Activated CD8-positive, alpha-beta T cell treated with anti-CD3 and anti-CD28 coated beads, Interleukin-2, amount 10 ng/mL, durations not matched to agents 7 days and 5 days (primary cell): ENCODE measurements around the gene ZNF426. TPM values are rescaled to one million over a fixed set of nuclear protein-coding genes. Genes with fewer than 3 reads are reported as not detected.
"Not testable (repeated sequence)": the region's sequence is repeated elsewhere in the genome, so short reads cannot be mapped to it uniquely, and the experiment has no call there.

Experiments
- ATAC-seq: fragments of 150-1000 bp; cut with Tn5 transposase; one replicate; pipeline ENCODE4 v1.10.0; 2021; ENCODE audit warnings: moderate library complexity
- CTCF ChIA-PET: fragments of 350-600 bp; sonication (Branson Sonifier 250); formaldehyde crosslinking; loops from one replicate; lab custom pipeline; 2021; ENCODE audit warnings: antibody characterized with exemption; lab: Charles Lee
- POLR2A ChIA-PET: fragments of 350-600 bp; sonication (Branson Sonifier 250); formaldehyde crosslinking; loops from one replicate; lab custom pipeline; 2021; ENCODE audit warnings: antibody characterized with exemption; lab: Charles Lee
- DNase-seq: peaks from one replicate; pipeline ENCODE4 v3.0.0-alpha.2; 2020
- H3K27ac Mint-ChIP-seq: one replicate; pipeline ENCODE4 v1.8.0; 2021; ENCODE audit warnings: mild to moderate bottlenecking, mixed read lengths
- H3K27me3 Mint-ChIP-seq: one replicate; pipeline ENCODE4 v1.8.0; 2021; ENCODE audit warnings: low read depth, mixed read lengths
- H3K36me3 Mint-ChIP-seq: one replicate; pipeline ENCODE4 v1.8.0; 2021; ENCODE audit warnings: low read depth, mixed read lengths
- H3K4me1 Mint-ChIP-seq: one replicate; pipeline ENCODE4 v1.8.0; 2021; ENCODE audit warnings: low read depth, mixed read lengths
- H3K4me3 Mint-ChIP-seq: one replicate; pipeline ENCODE4 v1.8.0; 2021; ENCODE audit warnings: mild to moderate bottlenecking, mixed read lengths
- H3K9me3 Mint-ChIP-seq: one replicate; pipeline ENCODE4 v1.8.0; 2022; ENCODE audit warnings: mixed read lengths; ENCODE audit not compliant: insufficient read depth
- total RNA-seq, 2 experiments: library from RNA; stranded (reverse); gene quantifications; one replicate each; pipeline ENCODE4 v1.2.3, GENCODE V29; 2021

ZNF426 gene
- total RNA-seq, 2 experiments from 2014 or later: 14.6 to 15.8 TPM

DNA sequence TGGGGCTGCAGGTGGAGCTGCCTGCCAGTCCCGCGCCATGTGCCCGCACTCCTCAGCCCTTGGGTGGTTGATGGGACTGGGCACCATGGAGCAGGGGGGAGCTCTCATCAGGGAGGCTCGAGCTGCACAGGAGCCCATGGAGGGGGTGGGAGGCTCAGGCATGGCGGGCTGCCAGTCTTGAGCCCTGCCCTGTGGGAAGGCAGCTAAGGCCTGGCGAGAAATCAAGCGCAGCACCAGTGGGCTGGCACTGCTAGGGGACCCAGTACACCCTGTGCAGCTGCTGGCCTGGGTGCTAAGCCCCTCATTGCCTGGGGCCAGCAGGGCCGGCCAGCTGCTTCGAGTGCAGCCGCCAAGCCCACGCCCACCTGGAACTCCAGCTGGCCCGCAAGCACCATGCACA is 2.8 kb upstream of the ZNF426 start:
- H3K4me3 Mint-ChIP-seq, ATAC-seq, POLR2A ChIA-PET, DNase-seq, CTCF ChIA-PET, H3K27ac Mint-ChIP-seq, H3K27me3 Mint-ChIP-seq: not testable (repeated sequence)
- Mint-ChIP-seq H3K36me3 (peaks cover 30% of the 10 kb centered on the region), H3K4me1 (peaks cover 14% of the 10 kb centered on the region), H3K9me3 (peaks cover 23% of the 10 kb centered on the region)

DNA sequence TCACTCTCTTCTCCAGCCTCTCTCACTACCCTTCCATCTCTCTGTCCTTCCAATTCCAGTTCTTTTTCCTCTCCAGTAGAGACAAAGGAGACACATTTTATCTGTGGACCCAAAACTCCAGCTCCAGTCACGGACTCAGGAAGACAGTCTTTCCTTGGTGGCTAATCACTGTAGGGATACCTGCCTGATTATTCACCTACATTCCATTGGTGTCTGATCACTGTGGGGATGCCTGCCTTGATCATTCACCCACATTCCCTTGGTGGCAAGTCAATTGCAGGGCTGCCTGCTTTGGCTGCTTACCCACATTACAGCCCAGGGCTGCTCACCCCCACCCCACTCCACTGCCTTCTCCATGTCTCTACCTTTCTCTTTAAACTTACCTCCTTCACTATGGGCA is 1.5 kb upstream of the ZNF426 start:
- Mint-ChIP-seq H3K27ac (peak overlapping the region; percentile 45), H3K9me3 (peaks cover 25% of the 10 kb centered on the region), H3K36me3 (peaks cover 43% of the 10 kb centered on the region), H3K4me1 (peaks cover 14% of the 10 kb centered on the region)
- CTCF ChIA-PET, ATAC-seq, POLR2A ChIA-PET, H3K27me3 Mint-ChIP-seq, H3K4me3 Mint-ChIP-seq, DNase-seq: not testable (repeated sequence)

DNA sequence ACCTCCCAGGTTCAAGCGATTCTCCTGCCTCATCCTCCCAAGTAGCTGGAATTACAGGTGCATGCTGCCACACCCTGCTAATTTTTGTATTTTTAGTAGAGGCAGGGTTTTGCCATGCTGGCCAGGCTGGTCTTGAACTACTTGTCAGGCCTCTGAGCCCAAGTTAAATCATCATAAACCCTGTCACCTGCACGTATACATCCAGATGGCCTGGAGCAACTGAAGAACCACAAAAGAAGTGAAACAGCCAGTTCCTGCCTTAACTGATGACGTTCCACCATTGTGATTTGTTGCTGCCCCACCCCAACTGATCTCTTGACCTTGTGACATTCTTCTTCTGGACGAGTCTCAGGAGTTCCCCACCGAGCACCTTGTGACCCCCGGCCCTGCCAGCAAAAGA is 756 bp upstream of the ZNF426 start:
- DNase-seq, ATAC-seq, POLR2A ChIA-PET, CTCF ChIA-PET, H3K27me3 Mint-ChIP-seq: not testable (repeated sequence)
- peaks cover 14% of the 10 kb centered on the region for H3K4me1 Mint-ChIP-seq
- H3K27ac Mint-ChIP-seq: peak overlapping the region; percentile 99
- peak overlapping the region; percentile 98 for H3K4me3 Mint-ChIP-seq
- H3K9me3 Mint-ChIP-seq: peaks cover 25% of the 10 kb centered on the region
- H3K36me3 Mint-ChIP-seq: peaks cover 50% of the 10 kb centered on the region

DNA sequence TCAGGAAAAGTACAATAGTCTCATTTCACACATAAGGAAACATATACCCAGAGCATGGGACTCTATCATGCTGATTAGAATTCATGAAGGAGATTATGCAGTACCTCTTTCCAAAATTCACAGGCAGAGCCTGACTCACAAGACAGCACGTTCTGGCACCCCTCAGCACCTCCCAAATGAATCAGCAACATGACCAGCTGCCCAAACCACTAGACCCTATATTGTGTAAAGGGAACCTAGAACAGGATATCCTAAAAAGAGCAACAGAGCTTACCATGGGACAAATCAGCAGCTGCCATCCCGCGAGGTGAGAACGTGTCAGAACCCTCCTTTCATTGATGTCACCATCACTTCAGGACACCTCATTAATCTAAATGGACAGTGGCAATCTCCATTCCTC is 2.5 kb downstream of the ZNF426 start:
- Mint-ChIP-seq H3K9me3 (peaks cover 38% of the 10 kb centered on the region), H3K27me3 (no peaks in the 10 kb centered on the region), H3K27ac (no peak overlapping the region), H3K36me3 (peaks cover 78% of the 10 kb centered on the region), H3K4me3 (no peak overlapping the region), H3K4me1 (peaks cover 14% of the 10 kb centered on the region)
- POLR2A ChIA-PET: no interaction called here
- DNase-seq (no peak), ATAC-seq (no peak)
- CTCF ChIA-PET: no interaction called here

DNA sequence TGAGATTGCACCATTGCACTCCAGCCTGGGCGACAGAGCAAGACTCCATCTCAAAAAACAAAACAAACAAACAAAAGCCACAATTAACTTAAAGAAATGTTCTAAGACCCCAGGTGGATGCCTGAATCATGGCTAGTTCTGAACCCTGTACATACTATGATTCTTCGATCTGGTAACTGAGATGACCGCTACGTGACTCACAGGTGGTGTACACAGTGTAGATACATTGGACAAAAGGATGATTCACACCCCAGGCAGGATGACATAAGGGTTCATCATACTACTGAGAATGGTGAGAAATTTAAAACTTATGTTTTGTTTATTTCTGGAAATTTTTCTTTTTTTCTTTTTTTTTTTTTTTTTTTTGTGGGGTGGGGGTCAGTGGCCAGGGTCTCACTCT is 6.5 kb downstream of the ZNF426 start:
- DNase-seq (no peak), ATAC-seq (no peak)
- Mint-ChIP-seq H3K27me3 (no peaks in the 10 kb centered on the region), H3K4me1 (no peaks in the 10 kb centered on the region), H3K27ac (no peak overlapping the region), H3K4me3 (no peak overlapping the region), H3K9me3 (peaks cover 44% of the 10 kb centered on the region), H3K36me3 (peaks cover 92% of the 10 kb centered on the region)
- ChIA-PET CTCF (no interaction called here), POLR2A (no interaction called here)

DNA sequence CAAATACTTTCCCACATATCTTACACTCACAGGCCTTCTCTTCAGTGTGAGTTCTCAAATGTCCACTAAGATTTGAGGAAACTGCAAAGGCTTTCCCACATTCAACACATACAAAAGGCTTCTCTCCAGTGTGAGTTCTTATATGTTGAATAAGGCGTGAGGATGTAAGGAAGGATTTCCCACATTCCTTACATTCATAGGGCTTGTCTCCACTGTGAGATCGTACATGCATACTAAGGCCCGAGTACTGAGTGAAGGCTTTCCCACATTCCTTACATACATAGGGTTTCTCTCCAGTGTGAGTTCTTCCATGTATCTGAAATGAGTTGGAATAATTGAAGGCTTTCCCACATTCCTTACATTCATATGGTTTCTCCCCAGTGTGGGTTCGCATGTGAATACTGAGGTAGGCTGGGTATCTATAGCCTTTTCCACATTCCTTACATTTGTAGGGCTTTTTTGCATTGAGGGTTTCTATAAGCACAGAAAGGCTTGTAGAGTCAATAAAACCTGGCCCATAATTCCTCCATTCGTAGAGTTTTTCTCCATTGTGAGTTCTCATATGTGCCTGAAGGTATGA is 9.6 kb downstream of the ZNF426 start:
- no peak overlapping the region for H3K4me3 Mint-ChIP-seq
- H3K9me3 Mint-ChIP-seq: peaks cover 55% of the 10 kb centered on the region
- CTCF ChIA-PET: no interaction called here

DNA sequence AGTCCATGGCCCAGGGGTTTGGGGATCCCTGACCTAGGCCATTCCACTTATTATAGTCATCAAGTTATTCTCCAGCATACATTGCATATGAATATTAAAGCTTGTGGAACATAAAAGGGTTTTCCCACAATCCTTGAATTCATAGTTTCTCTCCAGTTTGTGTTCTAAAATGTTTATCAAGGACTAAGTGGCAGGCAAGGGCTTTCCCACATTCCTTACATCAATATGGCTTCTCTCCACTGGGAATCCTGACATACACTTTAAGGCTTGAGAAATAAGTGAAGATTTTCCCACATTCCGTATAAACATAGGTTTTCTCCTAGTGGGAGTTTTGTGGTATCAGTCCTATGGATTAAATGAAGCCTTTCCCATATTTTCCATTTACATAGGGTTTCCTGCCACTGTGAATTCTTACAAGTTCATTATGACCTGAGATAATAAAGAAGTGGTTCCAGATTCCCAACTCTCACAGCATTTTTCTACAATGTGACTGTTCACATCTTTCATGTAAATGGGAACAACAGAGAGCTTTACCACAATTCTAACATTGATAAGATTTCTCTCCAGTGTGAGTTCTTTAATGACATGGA is 14.5 kb downstream of the ZNF426 start:
- no peak for DNase-seq
- ATAC-seq: no peak
- ChIA-PET POLR2A (no interaction called here), CTCF (no interaction called here)
- Mint-ChIP-seq H3K4me3 (no peak overlapping the region), H3K27me3 (no peaks in the 10 kb centered on the region), H3K27ac (no peak overlapping the region), H3K4me1 (no peaks in the 10 kb centered on the region), H3K9me3 (peaks cover 33% of the 10 kb centered on the region), H3K36me3 (peaks cover 46% of the 10 kb centered on the region)

More for the DNA sequence above, 9.6 kb downstream of the ZNF426 start:
- POLR2A ChIA-PET: no interaction called here
- Mint-ChIP-seq H3K36me3 (peaks cover 83% of the 10 kb centered on the region), H3K27me3 (no peaks in the 10 kb centered on the region), H3K4me1 (no peaks in the 10 kb centered on the region), H3K27ac (no peak overlapping the region)
- no peak for DNase-seq
- no peak for ATAC-seq

DNA sequence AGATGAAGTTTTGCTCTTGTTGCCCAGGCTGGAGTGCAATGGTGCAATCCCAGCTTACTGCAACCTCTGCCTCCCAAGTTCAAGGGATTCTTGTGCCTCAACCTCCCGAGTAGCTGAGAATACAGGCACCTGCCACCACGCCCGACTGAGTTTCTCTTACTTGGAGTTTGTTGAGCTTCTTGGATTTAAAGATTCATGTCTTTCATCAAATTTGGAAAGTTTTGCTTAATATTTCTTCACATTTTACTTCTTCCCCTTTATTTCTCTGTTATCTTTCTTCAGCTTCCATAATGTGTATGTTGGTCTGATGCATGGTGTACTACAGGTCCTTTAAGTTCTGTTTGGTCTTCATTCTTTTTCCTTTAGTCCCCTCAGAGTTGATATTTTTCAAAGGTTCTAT is 31.2 kb downstream of the ZNF426 start:
- Mint-ChIP-seq H3K36me3 (no peaks in the 10 kb centered on the region), H3K4me1 (no peaks in the 10 kb centered on the region), H3K27me3 (no peaks in the 10 kb centered on the region), H3K9me3 (peaks cover 44% of the 10 kb centered on the region), H3K4me3 (no peak overlapping the region), H3K27ac (no peak overlapping the region)
- ChIA-PET CTCF (no interaction called here), POLR2A (no interaction called here)
- ATAC-seq (no peak), DNase-seq (no peak)

DNA sequence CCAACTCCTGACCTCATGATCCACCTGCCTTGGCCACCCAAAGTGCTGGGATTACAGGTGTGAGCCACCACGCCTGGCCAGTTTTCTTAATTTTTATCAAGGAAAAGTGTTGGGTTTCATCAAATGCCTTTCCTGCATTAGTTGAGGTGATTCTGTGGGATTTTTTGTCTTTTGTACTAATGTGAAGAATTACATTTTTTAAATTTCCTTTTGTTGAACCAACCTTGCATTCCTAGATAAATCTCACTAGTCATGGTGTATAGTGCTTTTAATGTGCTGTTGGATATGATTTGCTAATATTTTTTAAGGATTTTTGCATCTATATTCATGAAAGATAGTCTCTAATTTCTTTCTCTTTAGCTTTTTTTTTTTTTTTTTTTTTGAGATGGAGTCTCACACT is 37.6 kb downstream of the ZNF426 start:
- POLR2A ChIA-PET: no interaction called here
- Mint-ChIP-seq H3K4me3 (no peak overlapping the region), H3K4me1 (peaks cover 10% of the 10 kb centered on the region), H3K36me3 (peaks cover 19% of the 10 kb centered on the region), H3K9me3 (peaks cover 40% of the 10 kb centered on the region), H3K27me3 (no peaks in the 10 kb centered on the region), H3K27ac (no peak overlapping the region)
- DNase-seq (no peak), ATAC-seq (no peak)
- CTCF ChIA-PET: no interaction called here

DNA sequence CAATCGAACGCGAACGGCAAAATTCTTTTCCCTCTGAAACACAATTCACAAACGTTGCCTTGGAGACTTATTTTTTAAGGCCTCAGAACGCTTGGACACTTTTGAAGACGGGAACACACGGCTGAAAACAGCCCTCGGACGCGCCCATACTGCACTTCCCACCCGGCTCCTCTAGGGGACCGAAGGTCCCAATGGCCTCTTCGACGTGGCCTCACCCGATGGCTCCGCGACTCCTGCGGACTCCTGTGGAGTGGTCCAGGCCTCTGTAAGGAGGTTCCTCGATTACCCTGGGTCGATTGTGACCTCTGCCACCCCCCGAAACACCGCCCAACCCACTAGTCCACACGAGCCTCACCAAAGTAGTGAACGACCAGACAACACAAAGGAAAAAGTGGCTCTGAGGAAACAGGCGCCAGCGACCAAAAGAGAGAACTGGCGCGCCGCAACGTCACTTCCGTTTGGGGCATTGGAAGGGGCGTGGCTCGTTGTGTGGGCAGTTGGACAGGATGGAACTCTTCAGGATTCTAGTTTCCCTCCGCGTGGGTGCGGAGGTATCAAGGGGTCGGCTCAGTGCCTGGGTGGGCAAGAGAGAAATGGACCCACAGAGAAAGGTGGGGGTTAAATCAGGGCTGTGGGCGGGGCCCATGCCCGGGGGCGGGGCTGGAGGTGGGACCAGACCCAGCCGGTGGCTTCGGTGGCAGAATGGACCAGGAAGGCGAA is 40.1 kb downstream of the ZNF426 start, which contains the start of gene ZNF560:
Gene ZNF560, minus strand, starts transcription at position 434 of the 720 bp plus-strand sequence. CDS start 23,303 bp downstream, outside the sequence.
- DNase-seq (peak; percentile 38), ATAC-seq (no peak)
- CTCF ChIA-PET: no interaction called here
- Mint-ChIP-seq H3K4me3 (peak within 1 kb of the TSS; percentile 62), H3K36me3 (peaks cover 19% of the 10 kb centered on the region), H3K27me3 (no peaks in the 10 kb centered on the region), H3K9me3 (peaks cover 38% of the 10 kb centered on the region), H3K27ac (peak within 1 kb of the TSS; percentile 64), H3K4me1 (peaks cover 10% of the 10 kb centered on the region)
- POLR2A ChIA-PET: no interaction called here

DNA sequence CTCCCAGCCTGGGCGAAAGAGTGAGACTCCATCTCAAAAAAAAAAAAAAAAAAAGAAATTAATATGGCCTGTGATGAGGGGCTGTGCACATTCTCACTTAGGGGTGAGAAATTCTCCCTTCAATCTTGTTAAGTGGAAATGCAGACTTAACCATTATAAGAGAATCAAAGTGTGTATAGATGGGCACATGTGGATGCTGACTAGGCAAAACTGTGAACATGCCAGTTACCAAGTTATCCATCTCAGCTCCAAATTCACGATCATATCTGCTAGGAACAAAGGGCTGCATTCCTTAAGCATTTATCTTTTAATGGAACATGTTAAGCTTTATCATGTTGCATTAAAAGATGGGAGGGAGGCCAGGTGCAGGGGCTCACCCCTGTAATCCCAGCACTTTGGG is 44.3 kb downstream of the ZNF426 start:
- H3K36me3 Mint-ChIP-seq: peaks cover 16% of the 10 kb centered on the region
- no peak overlapping the region for H3K27ac Mint-ChIP-seq
- peaks cover 35% of the 10 kb centered on the region for H3K9me3 Mint-ChIP-seq
- CTCF ChIA-PET: no interaction called here
- no peak overlapping the region for H3K4me3 Mint-ChIP-seq
- H3K27me3 Mint-ChIP-seq: no peaks in the 10 kb centered on the region
- no peak for ATAC-seq
- H3K4me1 Mint-ChIP-seq: peaks cover 10% of the 10 kb centered on the region
- POLR2A ChIA-PET: no interaction called here
- DNase-seq: no peak

DNA sequence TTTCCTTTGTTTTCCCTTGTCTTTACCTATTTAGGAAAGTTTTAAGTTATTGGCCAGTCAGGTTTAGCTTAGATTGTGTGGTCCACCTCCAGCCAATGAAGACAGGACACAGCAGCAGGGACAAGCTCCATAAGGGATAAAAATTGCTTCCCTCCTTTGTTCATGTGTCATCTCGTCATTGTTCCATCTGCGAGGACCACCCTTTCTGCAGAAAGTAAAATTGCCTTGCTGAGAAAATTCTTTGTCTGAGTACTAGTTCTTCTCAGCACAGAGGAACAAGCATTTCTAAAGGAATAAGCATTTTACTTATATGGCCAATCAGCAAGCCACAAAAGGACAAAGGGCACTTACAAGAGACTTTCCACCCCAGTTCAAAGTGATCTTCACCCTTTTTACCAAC is 51.4 kb downstream of the ZNF426 start:
- ChIA-PET POLR2A (no interaction called here), CTCF (no interaction called here)
- peaks cover 36% of the 10 kb centered on the region for H3K9me3 Mint-ChIP-seq
- ATAC-seq: no peak
- H3K27me3 Mint-ChIP-seq: no peaks in the 10 kb centered on the region
- H3K27ac Mint-ChIP-seq: no peak overlapping the region
- no peak for DNase-seq
- no peak overlapping the region for H3K4me3 Mint-ChIP-seq
- H3K36me3 Mint-ChIP-seq: peaks cover 3% of the 10 kb centered on the region
- H3K4me1 Mint-ChIP-seq: no peaks in the 10 kb centered on the region
